Vagina (tissue), 2 donors: ENCODE data around the gene ZNF839. TPM values are rescaled to one million over a fixed set of nuclear protein-coding genes. Genes with fewer than 3 reads are reported as not detected.

Experiments used
- DNase-seq, 2 donors: peaks; one replicate each; pipeline ENCODE4 v3.0.0-alpha.2; 2017; ENCODE audit errors: extremely low spot score in 2 of 2
- H3K27ac ChIP-seq: fragments of 200-600 bp; sonication (generic); one replicate; pipeline ENCODE4 v1.5.1; 2019
- H3K27me3 ChIP-seq: fragments of 200-600 bp; sonication (generic); one replicate; pipeline ENCODE4 v1.5.1; 2019
- H3K36me3 ChIP-seq, 2 donors: fragments of 200-600 bp; sonication (generic); one replicate each; pipeline ENCODE4 v1.5.1; 2017 to 2019
- H3K4me1 ChIP-seq: fragments of 200-600 bp; sonication (generic); one replicate; pipeline ENCODE4 v1.5.1; 2019
- H3K4me3 ChIP-seq, 2 donors: fragments of 200-600 bp; sonication (generic); 1 replicate in 1 of 2; 2 replicates in 1 of 2; pipeline ENCODE4 v1.5.1; 2016 to 2019
- H3K9me3 ChIP-seq: fragments of 200-600 bp; sonication (generic); one replicate; pipeline ENCODE4 v1.5.1; 2019
- POLR2A ChIP-seq, 2 donors: fragments of 450-650 bp; IDR thresholded peaks; one replicate each; pipeline ENCODE4 v1.6.1; 2017; ENCODE audit warnings: antibody characterized with exemption in 2 of 2, mild to moderate bottlenecking in 2 of 2, moderate library complexity in 2 of 2
- POLR2AphosphoS5 ChIP-seq, 2 donors: sonication (generic); formaldehyde crosslinking; IDR thresholded peaks; one replicate each; pipeline ENCODE4 v1.9.0; 2017; ENCODE audit warnings: antibody characterized with exemption in 2 of 2, mild to moderate bottlenecking in 2 of 2, low read depth in 1 of 2; ENCODE audit not compliant: insufficient read depth in 1 of 2
- intact Hi-C: fragments of 100-400 bp; cut with DNase I; formaldehyde crosslinking; loops from one replicate; pipeline ENCODE4 v1.15.1; 2023
- total RNA-seq: library from RNA; depleted of rRNA; stranded (reverse); fragments of >200 nt; gene quantifications from one replicate; pipeline ENCODE4 v1.2.3, GENCODE V29; 2016
- TF ChIP-seq, protein P1 (sequence below), 3 experiments: fragments of 450-650 bp in 2 of 3; fragments of 200-600 bp in 1 of 3; sonication (generic) in 1 of 3; IDR thresholded peaks; one replicate each; pipeline ENCODE4 v1.5.1; 2017 to 2019; ENCODE audit warnings: antibody characterized with exemption in 3 of 3, mild to moderate bottlenecking in 2 of 3, moderate library complexity in 2 of 3

The ZNF839 gene
- total RNA-seq, 1 donor from 2014 or later, result 4.4 TPM

DNA sequence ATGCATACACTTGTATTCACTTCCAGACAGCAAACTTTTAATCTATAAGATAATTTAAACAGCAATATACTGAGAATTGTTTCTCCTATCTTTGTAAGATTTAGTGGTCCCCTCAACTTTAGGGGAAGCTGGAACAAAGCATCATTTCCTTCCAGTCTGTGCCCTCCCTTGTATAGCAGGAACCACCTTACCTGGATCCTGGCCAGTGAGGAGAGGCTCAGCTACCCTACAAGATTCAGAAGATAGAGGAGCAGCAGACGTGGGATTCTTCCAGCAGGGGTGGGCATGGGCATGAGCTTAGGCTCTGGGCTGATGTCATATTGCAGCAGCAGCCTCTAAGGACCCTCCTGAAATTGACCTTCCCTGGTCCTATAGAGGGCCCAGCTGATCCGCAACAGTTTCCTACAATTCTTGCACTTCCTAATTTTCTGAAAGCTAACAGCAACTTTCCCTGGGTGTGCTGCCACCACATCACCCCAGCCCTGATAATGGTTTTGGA, 35.9 kb upstream of the ZNF839 start:
- TF ChIP-seq, protein P1, sequence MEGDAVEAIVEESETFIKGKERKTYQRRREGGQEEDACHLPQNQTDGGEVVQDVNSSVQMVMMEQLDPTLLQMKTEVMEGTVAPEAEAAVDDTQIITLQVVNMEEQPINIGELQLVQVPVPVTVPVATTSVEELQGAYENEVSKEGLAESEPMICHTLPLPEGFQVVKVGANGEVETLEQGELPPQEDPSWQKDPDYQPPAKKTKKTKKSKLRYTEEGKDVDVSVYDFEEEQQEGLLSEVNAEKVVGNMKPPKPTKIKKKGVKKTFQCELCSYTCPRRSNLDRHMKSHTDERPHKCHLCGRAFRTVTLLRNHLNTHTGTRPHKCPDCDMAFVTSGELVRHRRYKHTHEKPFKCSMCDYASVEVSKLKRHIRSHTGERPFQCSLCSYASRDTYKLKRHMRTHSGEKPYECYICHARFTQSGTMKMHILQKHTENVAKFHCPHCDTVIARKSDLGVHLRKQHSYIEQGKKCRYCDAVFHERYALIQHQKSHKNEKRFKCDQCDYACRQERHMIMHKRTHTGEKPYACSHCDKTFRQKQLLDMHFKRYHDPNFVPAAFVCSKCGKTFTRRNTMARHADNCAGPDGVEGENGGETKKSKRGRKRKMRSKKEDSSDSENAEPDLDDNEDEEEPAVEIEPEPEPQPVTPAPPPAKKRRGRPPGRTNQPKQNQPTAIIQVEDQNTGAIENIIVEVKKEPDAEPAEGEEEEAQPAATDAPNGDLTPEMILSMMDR (IDR thresholded peaks at IDR 0.05), result no peak
- no peak for TF ChIP-seq POLR2AphosphoS5 (IDR thresholded peaks at IDR 0.05; ENCODE audit: insufficient read depth in 1 of 2, low read depth in 1 of 2)
- TF ChIP-seq POLR2A (IDR thresholded peaks at IDR 0.05), result no peak
- Histone ChIP-seq H3K4me1 (no peaks in the 10 kb centered on the region), H3K27ac (no peak overlapping the region), H3K9me3 (no peaks in the 10 kb centered on the region), H3K36me3 (peaks cover 0 to 4% of the 10 kb centered on the region in 2 donors), H3K27me3 (no peaks in the 10 kb centered on the region), H3K4me3 (no peak overlapping the region)
- no peak for DNase-seq
- intact Hi-C loops, result no loop called here

DNA sequence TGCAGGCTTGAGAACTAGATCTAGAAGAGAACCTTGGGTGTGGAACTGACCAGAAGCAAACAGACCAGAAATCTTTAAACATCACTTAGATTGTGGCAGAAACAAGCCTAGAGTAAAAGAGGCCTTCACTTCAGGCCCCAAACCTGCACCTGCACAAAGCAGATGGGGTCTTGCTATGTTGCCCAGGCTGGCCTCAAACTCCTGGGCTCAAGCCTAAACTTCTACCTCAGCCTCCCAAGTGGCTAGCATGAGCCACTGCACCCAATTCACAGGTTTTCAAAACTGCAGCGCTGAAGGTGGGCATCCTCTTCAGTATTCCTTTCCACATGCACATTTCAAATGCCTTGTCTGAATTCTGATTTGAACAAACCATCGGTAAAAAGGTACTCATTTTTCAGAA, 34.4 kb upstream of the ZNF839 start:
- peaks cover 0 to 4% of the 10 kb centered on the region in 2 donors for H3K36me3 ChIP-seq
- H3K27me3 ChIP-seq, result no peaks in the 10 kb centered on the region
- no peak for DNase-seq
- intact Hi-C loops, result no loop called here
- no peak overlapping the region for H3K27ac ChIP-seq
- H3K4me3 ChIP-seq, result no peak overlapping the region
- no peaks in the 10 kb centered on the region for H3K4me1 ChIP-seq
- H3K9me3 ChIP-seq, result no peaks in the 10 kb centered on the region
- TF ChIP-seq POLR2AphosphoS5 (IDR thresholded peaks at IDR 0.05; ENCODE audit: insufficient read depth in 1 of 2, low read depth in 1 of 2) (no peak), POLR2A (IDR thresholded peaks at IDR 0.05) (no peak)
- TF ChIP-seq, protein P1 (IDR thresholded peaks at IDR 0.05), result no peak

DNA sequence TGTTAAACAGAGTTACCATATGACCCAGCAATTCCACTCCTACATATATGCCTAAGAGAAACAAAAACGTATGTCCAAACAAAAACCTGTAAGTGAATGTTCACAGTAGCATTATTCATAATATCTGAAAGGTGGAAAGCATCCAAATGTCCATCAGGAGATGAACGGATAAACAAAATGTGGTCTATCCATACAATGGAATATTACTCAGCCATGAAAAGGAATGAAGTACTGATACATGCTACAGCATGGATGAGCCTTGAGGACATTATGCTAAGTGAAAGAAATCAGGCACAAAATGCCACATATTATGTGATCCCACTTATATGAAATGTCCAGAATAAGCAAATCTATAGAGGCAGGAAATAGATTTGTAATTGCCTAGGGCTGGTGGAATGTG, 31.4 kb upstream of the ZNF839 start:
- no peaks in the 10 kb centered on the region for H3K4me1 ChIP-seq
- no peaks in the 10 kb centered on the region for H3K9me3 ChIP-seq
- intact Hi-C loops, result no loop called here
- DNase-seq, result no peak
- no peak for TF ChIP-seq POLR2AphosphoS5 (IDR thresholded peaks at IDR 0.05; ENCODE audit: insufficient read depth in 1 of 2, low read depth in 1 of 2)
- TF ChIP-seq, protein P1 (IDR thresholded peaks at IDR 0.05), result no peak
- no peak for TF ChIP-seq POLR2A (IDR thresholded peaks at IDR 0.05)
- no peaks in the 10 kb centered on the region for H3K36me3 ChIP-seq
- no peak overlapping the region for H3K4me3 ChIP-seq
- no peaks in the 10 kb centered on the region for H3K27me3 ChIP-seq
- no peak overlapping the region for H3K27ac ChIP-seq

DNA sequence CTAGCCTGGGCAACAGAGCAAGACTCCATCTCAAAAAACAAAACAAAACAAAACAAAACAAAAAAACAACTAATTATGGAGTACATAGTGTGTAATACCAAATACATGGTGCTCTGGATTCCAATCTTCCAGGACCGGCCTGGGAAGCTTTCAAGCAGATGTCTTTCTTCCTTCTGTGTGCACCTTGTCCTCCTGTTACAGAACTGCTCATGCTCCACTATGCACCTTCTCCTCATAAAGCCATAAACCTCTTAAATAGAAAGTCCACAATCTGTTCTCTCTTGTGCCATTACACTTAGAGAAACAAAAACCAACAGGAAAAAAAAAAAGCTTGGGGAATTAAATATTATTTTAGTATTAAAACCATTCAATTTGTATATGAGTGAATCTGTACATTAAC, 27.1 kb upstream of the ZNF839 start:
- TF ChIP-seq, protein P1 (IDR thresholded peaks at IDR 0.05), result no peak
- TF ChIP-seq POLR2A (IDR thresholded peaks at IDR 0.05) (no peak), POLR2AphosphoS5 (IDR thresholded peaks at IDR 0.05; ENCODE audit: insufficient read depth in 1 of 2, low read depth in 1 of 2) (no peak)
- H3K27ac ChIP-seq, result no peak overlapping the region
- H3K4me3 ChIP-seq, result no peak overlapping the region
- H3K36me3 ChIP-seq, result no peaks in the 10 kb centered on the region
- no peak for DNase-seq
- intact Hi-C loops, result no loop called here
- H3K27me3 ChIP-seq, result no peaks in the 10 kb centered on the region
- no peaks in the 10 kb centered on the region for H3K4me1 ChIP-seq
- no peaks in the 10 kb centered on the region for H3K9me3 ChIP-seq

DNA sequence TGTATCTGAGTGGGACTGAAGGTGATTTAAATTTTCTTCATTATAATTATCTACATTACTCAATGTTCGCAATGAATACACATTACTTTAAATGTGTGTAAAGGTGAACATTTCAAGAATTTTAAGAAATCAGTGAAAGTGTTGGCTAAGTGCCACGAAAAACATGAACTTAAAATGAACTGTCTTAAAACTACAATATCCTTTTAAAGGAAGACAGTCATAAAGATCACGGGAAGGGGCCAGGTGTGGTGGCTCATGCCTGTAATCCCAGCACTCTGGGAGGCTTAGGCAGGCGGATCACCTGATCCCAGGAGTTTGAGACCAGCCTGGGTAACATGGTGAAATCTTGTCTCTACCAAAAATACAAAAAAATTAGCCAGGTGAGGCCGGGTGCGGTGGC, 25.8 kb upstream of the ZNF839 start:
- H3K4me1 ChIP-seq, result no peaks in the 10 kb centered on the region
- no peak for DNase-seq
- no peaks in the 10 kb centered on the region for H3K27me3 ChIP-seq
- intact Hi-C loops, result no loop called here
- no peak overlapping the region for H3K4me3 ChIP-seq
- no peaks in the 10 kb centered on the region for H3K9me3 ChIP-seq
- no peak overlapping the region for H3K27ac ChIP-seq
- TF ChIP-seq POLR2AphosphoS5 (IDR thresholded peaks at IDR 0.05; ENCODE audit: insufficient read depth in 1 of 2, low read depth in 1 of 2) (no peak), POLR2A (IDR thresholded peaks at IDR 0.05) (no peak)
- TF ChIP-seq, protein P1 (IDR thresholded peaks at IDR 0.05), result no peak
- no peaks in the 10 kb centered on the region for H3K36me3 ChIP-seq
